Measurements from ENCODE around the gene FALEC. TPM values are rescaled to one million over a fixed set of nuclear protein-coding genes. Genes with fewer than 3 reads are reported as not detected.

FALEC gene
- total RNA-seq, 1 experiment from 2014 or later: not detected

- ChIA-PET CTCF (interaction anchor here (0.6 to 9.8 kb wide), 63 partner anchors 8 to 752 kb away, joined by 3 to 245 read pairs (median 5); partner anchors contain the start of genes ADAMTSL4, CDC42SE1, CIART and CTSK), POLR2A (interaction anchor here (0.7 to 27.7 kb wide), 13 partner anchors 1 to 496 kb away, joined by 3 to 1801 read pairs (median 13); partner anchors contain the start of genes ADAMTSL4, ENSA, FALEC and GOLPH3L)
- peaks cover 50% of the 10 kb centered on the region for H3K36me3 Mint-ChIP-seq (ENCODE audit: insufficient read depth, unreplicated experiment)
- intact Hi-C loops (cut with micrococcal nuclease): loop anchor here (1.0 to 5.0 kb wide), 9 partner anchors 44 to 502 kb away; partner anchors contain the start of genes CA14, GOLPH3L, MINDY1 and MLLT11
- H3K4me3 Mint-ChIP-seq (ENCODE audit: unreplicated experiment): peak overlapping the region; percentile 74
- H3K27ac Mint-ChIP-seq (ENCODE audit: low read depth, unreplicated experiment): peak overlapping the region; percentile 99
- peak; percentile 98 for TF ChIP-seq CTCF (IDR thresholded peaks at IDR 0.05; ENCODE audit: unreplicated experiment)
- BruUV-seq (replicated peaks): no TSS peak
- peak; percentile 84 for DNase-seq (ENCODE audit: unreplicated experiment)
- H3K9me3 Mint-ChIP-seq (ENCODE audit: unreplicated experiment): no peaks in the 10 kb centered on the region
- peaks cover 47% of the 10 kb centered on the region for H3K4me1 Mint-ChIP-seq (ENCODE audit: insufficient read depth, unreplicated experiment)
- H3K27me3 Mint-ChIP-seq (ENCODE audit: insufficient read depth, unreplicated experiment): no peaks in the 10 kb centered on the region
These were observed 44.5 kb downstream of the FALEC start for GRCh38 chr1:150560011-150560438.

GRCh38 chr1:150560576-150561253 is 45.2 kb downstream of the FALEC start:
- ChIA-PET CTCF (interaction anchor here (0.5 to 9.8 kb wide), 97 partner anchors 7 to 751 kb away, joined by 3 to 245 read pairs (median 5); partner anchors contain the start of genes ADAMTSL4, CDC42SE1, CTSK and ECM1), POLR2A (interaction anchor here (0.6 to 27.7 kb wide), 40 partner anchors 2 to 495 kb away, joined by 3 to 1801 read pairs (median 4); partner anchors contain the start of genes ADAMTSL4, ANP32E, APH1A and ENSA)
- Mint-ChIP-seq H3K36me3 (ENCODE audit: insufficient read depth, unreplicated experiment) (peaks cover 46% of the 10 kb centered on the region), H3K9me3 (ENCODE audit: unreplicated experiment) (no peaks in the 10 kb centered on the region), H3K4me1 (ENCODE audit: insufficient read depth, unreplicated experiment) (peaks cover 46% of the 10 kb centered on the region), H3K4me3 (ENCODE audit: unreplicated experiment) (peak overlapping the region; percentile 74), H3K27me3 (ENCODE audit: insufficient read depth, unreplicated experiment) (no peaks in the 10 kb centered on the region), H3K27ac (ENCODE audit: low read depth, unreplicated experiment) (peak overlapping the region; percentile 99)
- peak; percentile 95 for TF ChIP-seq CTCF (IDR thresholded peaks at IDR 0.05; ENCODE audit: unreplicated experiment)
- DNase-seq (ENCODE audit: unreplicated experiment): peak; percentile 95
- TSS peak; percentile 71 for BruUV-seq (replicated peaks)
- intact Hi-C loops (cut with micrococcal nuclease): loop anchor here (1.0 to 5.0 kb wide), 13 partner anchors 19 to 502 kb away; partner anchors contain the start of genes CA14, GOLPH3L, MCL1 and MINDY1

- BruUV-seq (replicated peaks): TSS peak; percentile 85
- H3K4me1 Mint-ChIP-seq (ENCODE audit: insufficient read depth, unreplicated experiment): peaks cover 46% of the 10 kb centered on the region
- no peaks in the 10 kb centered on the region for H3K9me3 Mint-ChIP-seq (ENCODE audit: unreplicated experiment)
- POLR2A ChIA-PET: interaction anchor here (0.6 to 27.7 kb wide), 46 partner anchors 3 to 674 kb away, joined by 3 to 1801 read pairs (median 4); partner anchors contain the start of genes ADAMTSL4, ANP32E, APH1A and CIART
- peaks cover 46% of the 10 kb centered on the region for H3K36me3 Mint-ChIP-seq (ENCODE audit: insufficient read depth, unreplicated experiment)
- H3K27ac Mint-ChIP-seq (ENCODE audit: low read depth, unreplicated experiment): peak overlapping the region; percentile 99
- no peak for TF ChIP-seq CTCF (IDR thresholded peaks at IDR 0.05; ENCODE audit: unreplicated experiment)
- peak overlapping the region; percentile 74 for H3K4me3 Mint-ChIP-seq (ENCODE audit: unreplicated experiment)
- CTCF ChIA-PET: interaction anchor here (0.6 to 9.8 kb wide), 69 partner anchors 7 to 499 kb away, joined by 3 to 245 read pairs (median 5); partner anchors contain the start of genes ADAMTSL4, CDC42SE1, CTSK and ENSA
- DNase-seq (ENCODE audit: unreplicated experiment): peak; percentile 100
- intact Hi-C loops (cut with micrococcal nuclease): loop anchor here (1.0 to 5.0 kb wide), 10 partner anchors 18 to 501 kb away; partner anchors contain the start of genes CA14, GOLPH3L, MCL1 and MINDY1
- no peaks in the 10 kb centered on the region for H3K27me3 Mint-ChIP-seq (ENCODE audit: insufficient read depth, unreplicated experiment)
These were observed 45.9 kb downstream of the FALEC start for GRCh38 chr1:150561254-150561973.
